ENCODE measurements around the gene SFTA2. TPM values are rescaled to one million over a fixed set of nuclear protein-coding genes. Genes with fewer than 3 reads are reported as not detected.

The SFTA2 gene
- total and polyA plus RNA-seq, 8 donors: 2.8 to 94.7 (median 15.2) TPM; not detected in 3

DNA sequence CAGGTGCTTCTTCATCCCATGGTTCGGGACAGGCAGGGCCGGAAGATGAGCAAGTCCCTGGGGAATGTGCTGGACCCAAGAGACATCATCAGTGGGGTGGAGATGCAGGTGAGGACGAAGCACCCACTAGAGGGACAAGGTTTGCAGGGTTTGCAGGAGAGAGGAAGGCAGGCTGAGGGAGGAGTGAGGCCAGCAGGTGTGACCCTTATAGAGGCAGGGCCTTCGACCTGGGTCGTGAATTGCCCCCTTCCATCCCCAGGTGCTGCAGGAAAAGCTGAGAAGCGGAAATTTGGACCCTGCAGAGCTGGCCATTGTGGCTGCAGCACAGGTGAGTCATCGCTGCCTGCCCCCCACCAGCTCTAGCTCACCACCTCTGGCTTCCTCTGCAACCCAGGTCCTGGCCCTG, 9.5 kb downstream of the SFTA2 start:
- Histone ChIP-seq H3K9me3 (no peaks in the 10 kb centered on the region), H3K27me3 (no peaks in the 10 kb centered on the region), H3K36me3 (peaks cover 72 to 100% (median 97%) of the 10 kb centered on the region in 4 donors), H3K4me1 (peaks cover 0 to 12% (median 0%) of the 10 kb centered on the region in 4 donors), H3K4me3 (no peak overlapping the region), H3K27ac (no peak overlapping the region)
- WGBS, 5 donors: 88 to 97% (median 90%) methylated on average over 6 to 7 of the region's 7 CpGs
- intact Hi-C loops (cut with DNase I; ENCODE audit: low total_unique reads): loop anchor here (5.0 kb wide), 1 partner anchor 155 kb away; no protein-coding TSS in a partner anchor
- TF ChIP-seq POLR2AphosphoS5 (IDR thresholded peaks at IDR 0.05) (no peak), POLR2A (IDR thresholded peaks at IDR 0.05) (no peak), EP300 (IDR thresholded peaks at IDR 0.05) (no peak)
- TF ChIP-seq, protein P1, sequence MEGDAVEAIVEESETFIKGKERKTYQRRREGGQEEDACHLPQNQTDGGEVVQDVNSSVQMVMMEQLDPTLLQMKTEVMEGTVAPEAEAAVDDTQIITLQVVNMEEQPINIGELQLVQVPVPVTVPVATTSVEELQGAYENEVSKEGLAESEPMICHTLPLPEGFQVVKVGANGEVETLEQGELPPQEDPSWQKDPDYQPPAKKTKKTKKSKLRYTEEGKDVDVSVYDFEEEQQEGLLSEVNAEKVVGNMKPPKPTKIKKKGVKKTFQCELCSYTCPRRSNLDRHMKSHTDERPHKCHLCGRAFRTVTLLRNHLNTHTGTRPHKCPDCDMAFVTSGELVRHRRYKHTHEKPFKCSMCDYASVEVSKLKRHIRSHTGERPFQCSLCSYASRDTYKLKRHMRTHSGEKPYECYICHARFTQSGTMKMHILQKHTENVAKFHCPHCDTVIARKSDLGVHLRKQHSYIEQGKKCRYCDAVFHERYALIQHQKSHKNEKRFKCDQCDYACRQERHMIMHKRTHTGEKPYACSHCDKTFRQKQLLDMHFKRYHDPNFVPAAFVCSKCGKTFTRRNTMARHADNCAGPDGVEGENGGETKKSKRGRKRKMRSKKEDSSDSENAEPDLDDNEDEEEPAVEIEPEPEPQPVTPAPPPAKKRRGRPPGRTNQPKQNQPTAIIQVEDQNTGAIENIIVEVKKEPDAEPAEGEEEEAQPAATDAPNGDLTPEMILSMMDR (IDR thresholded peaks at IDR 0.05): no peak
- no peak for DNase-seq

DNA sequence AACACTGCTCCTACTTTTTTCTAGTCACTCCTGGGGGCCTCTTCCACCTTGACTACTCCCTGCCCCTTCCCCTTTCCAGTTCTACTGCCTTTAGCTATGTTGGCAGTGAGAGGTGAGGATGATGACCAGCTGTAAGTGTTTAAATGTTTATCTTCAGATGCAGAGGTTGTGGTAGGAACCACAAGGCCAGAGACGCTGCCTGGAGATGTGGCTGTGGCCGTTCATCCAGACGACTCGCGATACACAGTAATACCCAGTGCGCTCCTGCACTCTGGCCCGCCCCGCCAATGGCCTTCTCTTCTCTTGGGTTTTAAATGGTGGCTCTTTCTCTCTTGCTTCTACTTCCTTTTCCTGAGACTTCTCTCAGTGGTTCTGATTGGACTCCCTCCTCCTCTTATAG, 13.3 kb downstream of the SFTA2 start:
- intact Hi-C loops (cut with DNase I; ENCODE audit: low total_unique reads): no loop called here
- Histone ChIP-seq H3K9me3 (no peaks in the 10 kb centered on the region), H3K36me3 (peaks cover 52 to 73% (median 72%) of the 10 kb centered on the region in 4 donors), H3K4me3 (no peak overlapping the region), H3K27ac (no peak overlapping the region), H3K27me3 (no peaks in the 10 kb centered on the region), H3K4me1 (peaks cover 18 to 33% (median 22%) of the 10 kb centered on the region in 4 donors)
- 87 to 97% (median 96%) methylated on average over 8 of the region's 8 CpGs for WGBS, 5 donors
- DNase-seq: no peak
- TF ChIP-seq EP300 (IDR thresholded peaks at IDR 0.05) (no peak), POLR2A (IDR thresholded peaks at IDR 0.05) (no peak), POLR2AphosphoS5 (IDR thresholded peaks at IDR 0.05) (no peak)
- TF ChIP-seq, protein P1 (IDR thresholded peaks at IDR 0.05): no peak

DNA sequence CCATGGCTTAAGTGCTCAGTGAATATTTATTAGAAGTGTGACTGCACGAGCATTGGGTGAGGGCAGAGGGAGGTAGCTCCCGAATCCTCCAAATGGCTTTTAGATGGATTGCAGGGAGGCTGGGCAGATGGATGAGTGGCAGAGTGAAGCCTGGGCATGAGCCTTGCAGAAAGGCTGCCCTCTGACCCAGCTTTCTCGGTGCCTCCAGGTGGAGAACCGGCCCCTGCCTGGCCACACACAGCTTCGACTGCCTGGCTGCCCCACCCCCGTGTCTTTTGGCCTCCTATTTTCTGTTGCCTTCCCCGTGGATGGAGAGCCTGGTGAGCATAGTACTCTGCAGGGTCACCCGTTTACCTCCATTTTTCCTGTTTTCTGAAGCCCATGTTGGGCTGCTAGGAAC, 14.5 kb downstream of the SFTA2 start:
- Histone ChIP-seq H3K36me3 (peaks cover 40 to 68% (median 63%) of the 10 kb centered on the region in 4 donors), H3K9me3 (no peaks in the 10 kb centered on the region), H3K4me1 (peaks cover 25 to 40% (median 30%) of the 10 kb centered on the region in 4 donors), H3K27ac (no peak overlapping the region), H3K4me3 (no peak overlapping the region), H3K27me3 (no peaks in the 10 kb centered on the region)
- intact Hi-C loops (cut with DNase I; ENCODE audit: low total_unique reads): no loop called here
- WGBS, 5 donors: 67 to 84% (median 77%) methylated on average over 8 of the region's 8 CpGs
- no peak for DNase-seq
- TF ChIP-seq POLR2AphosphoS5 (IDR thresholded peaks at IDR 0.05) (no peak), POLR2A (IDR thresholded peaks at IDR 0.05) (no peak), EP300 (IDR thresholded peaks at IDR 0.05) (no peak)
- TF ChIP-seq, protein P1 (IDR thresholded peaks at IDR 0.05): no peak

DNA sequence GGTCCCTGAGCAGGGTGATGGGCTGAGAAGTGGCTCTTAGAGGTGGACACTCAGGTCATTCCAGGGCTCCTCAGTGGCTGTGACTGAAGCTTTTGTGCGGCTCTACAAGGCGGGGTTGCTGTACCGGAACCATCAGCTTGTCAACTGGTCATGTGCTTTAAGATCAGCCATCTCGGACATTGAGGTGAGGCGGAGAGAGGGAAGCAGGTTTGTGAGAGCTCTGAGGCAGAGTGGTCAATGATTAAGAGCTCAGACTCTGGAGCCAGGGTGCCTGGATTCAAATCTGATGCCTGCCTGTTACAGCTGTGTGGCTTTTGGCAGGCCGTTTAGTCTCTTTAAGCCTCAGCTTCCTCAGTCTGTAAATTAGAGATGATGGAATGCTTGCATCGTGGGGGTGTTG, 14.9 kb downstream of the SFTA2 start:
- Histone ChIP-seq H3K27me3 (no peaks in the 10 kb centered on the region), H3K36me3 (peaks cover 38 to 68% (median 63%) of the 10 kb centered on the region in 4 donors), H3K27ac (no peak overlapping the region), H3K9me3 (no peaks in the 10 kb centered on the region), H3K4me3 (no peak overlapping the region), H3K4me1 (peaks cover 25 to 40% (median 30%) of the 10 kb centered on the region in 4 donors)
- TF ChIP-seq, protein P1 (IDR thresholded peaks at IDR 0.05): no peak
- TF ChIP-seq EP300 (IDR thresholded peaks at IDR 0.05) (no peak), POLR2A (IDR thresholded peaks at IDR 0.05) (no peak), POLR2AphosphoS5 (IDR thresholded peaks at IDR 0.05) (no peak)
- WGBS, 5 donors: 81 to 92% (median 89%) methylated on average over 4 to 7 of the region's 7 CpGs
- DNase-seq: no peak
- intact Hi-C loops (cut with DNase I; ENCODE audit: low total_unique reads): no loop called here
